H1 (cell line): ENCODE data around the gene MPPE1. TPM values are rescaled to one million over a fixed set of nuclear protein-coding genes. Genes with fewer than 3 reads are reported as not detected.

Experiments
- CTCF ChIA-PET: fragments of 300-600 bp; sonication (Branson Sonifier 250); formaldehyde crosslinking; loops from one replicate; lab custom pipeline; 2021; ENCODE audit not compliant: partially characterized antibody; lab: Charles Lee
- POLR2A ChIA-PET: fragments of 300-600 bp; sonication (Branson Sonifier 250); formaldehyde crosslinking; loops from one replicate; lab custom pipeline; 2021; ENCODE audit warnings: inconsistent platforms; ENCODE audit not compliant: partially characterized antibody; lab: Charles Lee
- DNase-seq, 2 experiments: peaks; one replicate each; pipeline versions ENCODE4 v3.0.0 to v3.0.0-alpha.2; 2010 to 2022; ENCODE audit warnings: low spot score in 2 of 2, low read depth in 1 of 2, mixed read lengths in 1 of 2
- FAIRE-seq: peaks from 2 replicates; lab custom pipeline; 2011; peaks lifted over from hg19 to GRCh38; lab: Jason Lieb, UNC
- H2AFZ ChIP-seq: 2 replicates; pipeline ENCODE4 v1.8.1; 2012; ENCODE audit warnings: low read length, inconsistent platforms
- H2AK5ac ChIP-seq: 2 replicates; pipeline ENCODE4 v1.6.1; 2013; ENCODE audit warnings: low read depth, low read length
- H2BK120ac ChIP-seq: replicated peaks from 2 replicates; pipeline ENCODE3; 2013; ENCODE audit warnings: low read depth, low read length, inconsistent platforms
- H2BK12ac ChIP-seq: 2 replicates; pipeline ENCODE4 v1.6.1; 2013; ENCODE audit warnings: low read depth, low read length
- H2BK15ac ChIP-seq: 2 replicates; pipeline ENCODE4 v1.6.1; 2013; ENCODE audit warnings: low read length
- H2BK20ac ChIP-seq: 2 replicates; pipeline ENCODE4 v1.6.1; 2013; ENCODE audit warnings: low read length
- H2BK5ac ChIP-seq: 2 replicates; pipeline ENCODE4 v1.6.1; 2013; ENCODE audit warnings: low read depth, low read length
- H3K14ac ChIP-seq: 2 replicates; pipeline ENCODE4 v1.6.1; 2013; ENCODE audit warnings: inconsistent platforms; ENCODE audit not compliant: insufficient read length
- H3K18ac ChIP-seq: 2 replicates; pipeline ENCODE4 v1.6.1; 2013; ENCODE audit warnings: low read length; ENCODE audit errors: extremely low read depth
- H3K23ac ChIP-seq: 2 replicates; pipeline ENCODE4 v1.6.1; 2013; ENCODE audit warnings: inconsistent platforms; ENCODE audit not compliant: insufficient read length
- H3K23me2 ChIP-seq: 2 replicates; pipeline ENCODE4 v1.6.1; 2013; ENCODE audit warnings: low read depth, low read length
- H3K27ac ChIP-seq: 2 replicates; pipeline ENCODE4 v1.6.1; 2011; ENCODE audit warnings: low read depth, low read length, inconsistent platforms
- H3K27me3 ChIP-seq, 4 experiments: replicated peaks in 1 of 4; 1 replicate in 1 of 4; 2 replicates in 3 of 4; pipeline versions ENCODE4 v1.6.1 to v1.8.1; 2011 to 2013; ENCODE audit warnings: low read length in 3 of 4, mild to moderate bottlenecking in 3 of 4, inconsistent platforms in 2 of 4, mixed read lengths in 2 of 4, moderate library complexity in 1 of 4; ENCODE audit not compliant: control insufficient read depth in 3 of 4, insufficient read depth in 3 of 4; ENCODE audit errors: extremely low read depth in 1 of 4
- H3K36me3 ChIP-seq, 4 experiments: 2 replicates each; pipeline versions ENCODE4 v1.6.1 to v1.8.1; 2011 to 2013; ENCODE audit warnings: mild to moderate bottlenecking in 4 of 4, low read length in 3 of 4, moderate library complexity in 2 of 4, control low read depth in 1 of 4, inconsistent platforms in 1 of 4; ENCODE audit not compliant: insufficient read depth in 4 of 4, control insufficient read depth in 2 of 4
- H3K4ac ChIP-seq: replicated peaks from 2 replicates; pipeline ENCODE3; 2013; ENCODE audit warnings: low read length, low read depth, mixed read lengths, inconsistent platforms; ENCODE audit not compliant: insufficient read length
- H3K4me1 ChIP-seq, 4 experiments: replicated peaks in 1 of 4; 1 replicate in 1 of 4; 2 replicates in 3 of 4; pipeline versions ENCODE4 v1.6.1 to v1.8.1; 2011 to 2013; ENCODE audit warnings: low read length in 3 of 4, inconsistent platforms in 2 of 4, mixed read lengths in 1 of 4; ENCODE audit not compliant: insufficient read depth in 4 of 4, control insufficient read depth in 3 of 4
- H3K4me2 ChIP-seq, 2 experiments: 2 replicates each; pipeline versions ENCODE4 v1.6.1 to v1.8.1; 2011 to 2013; ENCODE audit warnings: low read depth in 2 of 2, low read length in 2 of 2, control low read depth in 1 of 2, inconsistent platforms in 1 of 2, mild to moderate bottlenecking in 1 of 2; ENCODE audit not compliant: insufficient read depth in 1 of 2
- H3K4me3 ChIP-seq, 4 experiments: fragments of 200-600, 300-600 bp in 1 of 4; sonication (generic), shearing (Covaris generic), sonication (Bioruptor Twin) in 1 of 4; 2 replicates each; pipeline versions ENCODE4 v1.5.1 to v1.8.1; 2011 to 2016; ENCODE audit warnings: low read length in 4 of 4, low read depth in 3 of 4, control low read depth in 2 of 4, inconsistent platforms in 2 of 4, mild to moderate bottlenecking in 2 of 4, mixed read lengths in 1 of 4, moderate library complexity in 1 of 4; ENCODE audit not compliant: insufficient read depth in 2 of 4; ENCODE audit errors: extremely low read depth in 1 of 4
- H3K56ac ChIP-seq: replicated peaks from 2 replicates; pipeline ENCODE3; 2013; ENCODE audit warnings: low read depth, mild to moderate bottlenecking, mixed read lengths, low read length, inconsistent platforms; ENCODE audit not compliant: insufficient read length
- H3K79me1 ChIP-seq: 2 replicates; pipeline ENCODE4 v1.6.1; 2013; ENCODE audit warnings: low read depth, low read length, control low read depth
- H3K79me2 ChIP-seq, 2 experiments: 2 replicates each; pipeline versions ENCODE4 v1.6.1 to v1.8.1; 2012 to 2013; ENCODE audit warnings: low read length in 2 of 2, mild to moderate bottlenecking in 2 of 2, inconsistent platforms in 1 of 2; ENCODE audit not compliant: insufficient read depth in 2 of 2, control insufficient read depth in 1 of 2
- H3K9ac ChIP-seq, 4 experiments: replicated peaks in 1 of 4; 1 replicate in 1 of 4; 2 replicates in 3 of 4; pipeline versions ENCODE4 v1.6.1 to v1.8.1; 2011 to 2013; ENCODE audit warnings: low read depth in 3 of 4, low read length in 3 of 4, control low read depth in 2 of 4, mild to moderate bottlenecking in 2 of 4, moderate library complexity in 2 of 4, inconsistent platforms in 1 of 4; ENCODE audit errors: extremely low read depth in 1 of 4
- H3K9me3 ChIP-seq, 2 experiments: 2 replicates each; pipeline versions ENCODE4 v1.6.1 to v1.8.1; 2012 to 2013; ENCODE audit warnings: mild to moderate bottlenecking in 2 of 2, moderate library complexity in 2 of 2, control low read depth in 1 of 2, inconsistent platforms in 1 of 2, low read depth in 1 of 2, low read length in 1 of 2, mixed read lengths in 1 of 2; ENCODE audit not compliant: insufficient read depth in 2 of 2
- H4K20me1 ChIP-seq, 2 experiments: replicated peaks in 1 of 2; 2 replicates each; pipeline versions ENCODE3 to v1.8.1; 2011 to 2013; ENCODE audit warnings: inconsistent platforms in 2 of 2, low read length in 2 of 2, mild to moderate bottlenecking in 1 of 2; ENCODE audit not compliant: insufficient read depth in 2 of 2, control insufficient read depth in 1 of 2
- H4K5ac ChIP-seq: 2 replicates; pipeline ENCODE4 v1.6.1; 2013; ENCODE audit warnings: low read length, low read depth, mixed read lengths, inconsistent platforms; ENCODE audit not compliant: insufficient read length
- H4K8ac ChIP-seq: 2 replicates; pipeline ENCODE4 v1.8.0; 2013; ENCODE audit warnings: mild to moderate bottlenecking, moderate library complexity, low read length, inconsistent platforms; ENCODE audit not compliant: insufficient read depth; ENCODE audit errors: extremely low read depth
- H4K91ac ChIP-seq: replicated peaks from 2 replicates; pipeline ENCODE3; 2013; ENCODE audit warnings: low read length, mixed read lengths, inconsistent platforms; ENCODE audit not compliant: insufficient read length
- ASH2L ChIP-seq: fragments of 200-600, 300-600 bp; sonication (generic); IDR thresholded peaks from one replicate; pipeline ENCODE4 v1.7.1; 2017; ENCODE audit warnings: low read length
- BACH1 ChIP-seq: IDR thresholded peaks from 2 replicates; pipeline ENCODE4 v1.6.1; 2012; ENCODE audit warnings: low read length, improper control_type of control experiment
- CEBPB ChIP-seq: IDR thresholded peaks from 2 replicates; pipeline ENCODE4 v1.6.1; 2012; ENCODE audit warnings: low read depth, low read length
- CHD1 ChIP-seq: IDR thresholded peaks from 2 replicates; pipeline ENCODE4 v1.6.1; 2012; ENCODE audit warnings: low read depth, low read length, improper control_type of control experiment
- CREB1 ChIP-seq: IDR thresholded peaks from 2 replicates; pipeline ENCODE4 v1.6.1; 2012; ENCODE audit warnings: inconsistent platforms
- EP300 ChIP-seq, 2 experiments: IDR thresholded peaks; 1 replicate in 1 of 2; 2 replicates in 1 of 2; pipeline ENCODE4 v1.6.1; 2011 to 2012; ENCODE audit warnings: low read depth in 2 of 2, low read length in 2 of 2, mild to moderate bottlenecking in 2 of 2, borderline replicate concordance in 1 of 2, inconsistent platforms in 1 of 2, moderate library complexity in 1 of 2
- MAX ChIP-seq: IDR thresholded peaks from 2 replicates; pipeline ENCODE4 v1.6.1; 2012; ENCODE audit warnings: inconsistent platforms
- PHF8 ChIP-seq: fragments of 200-600 bp; sonication (generic); conservative IDR thresholded peaks from 2 replicates; pipeline ENCODE4 v1.7.1; 2012; ENCODE audit warnings: low read depth, mild to moderate bottlenecking, inconsistent platforms, low read length, moderate library complexity
- POLR2A ChIP-seq, 2 experiments: IDR thresholded peaks; 1 replicate in 1 of 2; 2 replicates in 1 of 2; pipeline ENCODE4 v1.6.1; 2011; ENCODE audit warnings: low read depth in 2 of 2, low read length in 2 of 2, mild to moderate bottlenecking in 2 of 2; ENCODE audit errors: control extremely low read depth in 1 of 2
- SP1 ChIP-seq: IDR thresholded peaks from 2 replicates; pipeline ENCODE4 v1.6.1; 2011; ENCODE audit warnings: low read depth, low read length
- YY1 ChIP-seq: IDR thresholded peaks from 2 replicates; pipeline ENCODE4 v1.6.1; 2011; ENCODE audit warnings: low read depth, mild to moderate bottlenecking, low read length
- WGBS, 2 experiments: shearing (Covaris generic) in 1 of 2; methylation state at CpG; one replicate each; pipeline versions ENCODE4 v1.1.6 to v1.1.7; 2013 to 2015; ENCODE audit warnings: low lambda C conversion rate in 2 of 2, mixed read lengths in 2 of 2, inconsistent platforms in 1 of 2, low coverage in 1 of 2, missing lambda C conversion rate in 1 of 2; ENCODE audit not compliant: insufficient replicate concordance in 2 of 2, insufficient coverage in 1 of 2, insufficient read length in 1 of 2; ENCODE audit errors: extremely low coverage in 1 of 2, missing lambda C conversion rate in 1 of 2; 5-methylcytosine and 5-hydroxymethylcytosine counted together
- polyA plus RNA-seq, 7 experiments: library from polyadenylated mRNA; depleted of rRNA in 3 of 7; stranded (reverse) in 5 of 7; unstranded in 2 of 7; fragments of >200 nt in 5 of 7; fragments of 200-250 nt in 2 of 7; gene quantifications; 1 replicate in 5 of 7; 2 replicates in 1 of 7; 4 replicates in 1 of 7; pipeline versions ENCODE4 v1.2.1 to v1.2.3, GENCODE V29; 2011 to 2013; ENCODE audit warnings: missing spikeins in 2 of 7, mixed read lengths in 2 of 7
- total RNA-seq: library from RNA; stranded (reverse); fragmentation: NEBNext Ultra II Directional; extraction: Animal tissue kit (Norgen Biotek cat#: 25700); gene quantifications from 2 replicates; pipeline ENCODE4 v1.2.1, GENCODE V29; 2021

The MPPE1 gene
- total and polyA plus RNA-seq, 2 of the 8 experiments (the other 6 are each of a cell fraction or from before 2014, with no cell fraction given), result 13.7 to 20.9 TPM

GRCh38 chr18:11857177-11857887 is 50.8 kb downstream of the MPPE1 start:
- 0 out of 2 replicates have a peak overlapping the region, but pooled peaks have one; percentile 29 for H2AFZ ChIP-seq
- H3K36me3 ChIP-seq, result no peaks in the 10 kb centered on the region
- peak overlapping the region; percentile 61; the same call in 1 of the 2 replicates for H2BK15ac ChIP-seq
- no peak overlapping the region for H3K4me3 ChIP-seq
- DNase-seq, result no peak
- H2BK12ac ChIP-seq, result peak overlapping the region; percentile 99
- peak overlapping the region; percentile 60; the same call in 1 of the 2 replicates for H3K27ac ChIP-seq
- H3K18ac ChIP-seq, result peak overlapping the region; percentile 75; the same call in 1 of the 2 replicates
- no peaks in the 10 kb centered on the region for H3K9me3 ChIP-seq
- peaks cover 0 to 10% (median 8%) of the 10 kb centered on the region in 4 experiments; a peak in 5 of 7 replicates for H3K4me1 ChIP-seq
- peak overlapping the region in 1 of 4 experiments; percentile 50; a peak in 2 of 7 replicates for H3K9ac ChIP-seq
- H3K23ac ChIP-seq, result no peak overlapping the region
- peak overlapping the region; percentile 67 for H2BK120ac ChIP-seq
- CTCF ChIA-PET, result no interaction called here
- peaks cover 3% of the 10 kb centered on the region; the same call in 1 of the 2 replicates for H3K23me2 ChIP-seq
- H3K4me2 ChIP-seq, result peak overlapping the region; percentile 47 to 68
- WGBS, 2 experiments, result 63% methylated on average over 11 of the region's 11 CpGs; no CpG with 5 or more reads in 1 of the 2 experiments
- peak overlapping the region; percentile 85 for H4K91ac ChIP-seq
- no peaks in the 10 kb centered on the region for H3K27me3 ChIP-seq
- H4K20me1 ChIP-seq, result peaks cover 0 to 4% of the 10 kb centered on the region in 2 experiments
- peak overlapping the region; percentile 63 for H3K56ac ChIP-seq
- H2AK5ac ChIP-seq, result peak overlapping the region; percentile 88
- POLR2A ChIA-PET, result no interaction called here
- peak overlapping the region; percentile 24 for H2BK20ac ChIP-seq
- H3K4ac ChIP-seq, result peak overlapping the region; percentile 6
- no peak overlapping the region for H3K14ac ChIP-seq
- H3K79me1 ChIP-seq, result no peaks in the 10 kb centered on the region; the same call in 1 of the 2 replicates
- peak overlapping the region; percentile 32 for H4K5ac ChIP-seq
- peaks cover 3 to 14% of the 10 kb centered on the region in 2 experiments; a peak in 3 of 4 replicates for H3K79me2 ChIP-seq
- H2BK5ac ChIP-seq, result peak overlapping the region; percentile 86
- H4K8ac ChIP-seq, result no peak overlapping the region; the same call in 1 of the 2 replicates
- FAIRE-seq, result peak; percentile 24
- TF ChIP-seq EP300 (IDR thresholded peaks at IDR 0.05; ENCODE audit: borderline replicate concordance in 1 of 2, low read depth in 2 of 2, low read length in 2 of 2), result peak in 1 of 2 experiments; percentile 43; a peak in 1 of 3 replicates
- 0 out of 2 replicates have a peak, but pooled peaks have one; percentile 32 for TF ChIP-seq SP1
- TF ChIP-seq BACH1, result peak; percentile 98
- 0 out of 2 replicates have a peak, but pooled peaks have one; percentile 22 for TF ChIP-seq YY1
- TF ChIP-seq CREB1, result peak; percentile 46; the same call in 1 of the 2 replicates
- no peak for TF ChIP-seq CHD1
- TF ChIP-seq ASH2L, result peak; percentile 51
- TF ChIP-seq MAX, result peak; percentile 31; the same call in 1 of the 2 replicates
- TF ChIP-seq POLR2A (IDR thresholded peaks at IDR 0.05; ENCODE audit: control extremely low read depth in 1 of 2, low read depth in 2 of 2, low read length in 2 of 2), result 0 out of 3 replicates have a peak, but pooled peaks of 1 of the 2 experiments have one; percentile 20
- TF ChIP-seq CEBPB, result 0 out of 2 replicates have a peak, but pooled peaks have one; percentile 27
- no peak for TF ChIP-seq PHF8
